Activated T-helper 2 cell treated with anti-CD3 and anti-CD28 coated beads, Interferon-gamma antibody, Interleukin-2, Interleukin-4, amounts not matched to agents 10 μg/mL and 5 μg/mL and 100 μg/mL, durations not matched to agents 14 hours and 24 hours and 36 hours (primary cell): ENCODE data around the gene NYNRIN. TPM values are rescaled to one million over a fixed set of nuclear protein-coding genes. Genes with fewer than 3 reads are reported as not detected.

Source experiments
- total RNA-seq: library from RNA; stranded (reverse); gene quantifications from 2 replicates; pipeline ENCODE4 v1.2.3, GENCODE V29; 2022

Gene NYNRIN
- total RNA-seq, 1 donor from 2014 or later, result 0.34 TPM

Other genes with a start within 250 kb of the NYNRIN start
- gene IRF9, start 237.7 kb upstream of the NYNRIN start, total RNA-seq, result 124 and 129 TPM in 2 replicates
- gene REC8, start 226.9 kb upstream of the NYNRIN start, total RNA-seq, result 20.0 and 28.2 TPM in 2 replicates
- 77.0 and 80.4 TPM in 2 replicates for gene IPO4, start 210.2 kb upstream of the NYNRIN start, total RNA-seq
- gene TM9SF1, start 203.6 kb upstream of the NYNRIN start, total RNA-seq, result 27.8 and 30.8 TPM in 2 replicates
- 0.21 TPM in 1 of 2 replicates, not detected in the other for gene TSSK4, start 193.3 kb upstream of the NYNRIN start, total RNA-seq
- 80.0 and 82.4 TPM in 2 replicates for gene CHMP4A, start 185.5 kb upstream of the NYNRIN start, total RNA-seq
- gene MDP1, start 182.9 kb upstream of the NYNRIN start, total RNA-seq, result 13.2 and 13.5 TPM in 2 replicates
- 194 and 202 TPM in 2 replicates for gene NEDD8, start 166.6 kb upstream of the NYNRIN start, total RNA-seq
- gene GMPR2, start 166.1 kb upstream of the NYNRIN start, total RNA-seq, result 36.3 and 43.8 TPM in 2 replicates
- gene TINF2, start 156.4 kb upstream of the NYNRIN start, total RNA-seq, result 81.1 and 87.3 TPM in 2 replicates
- gene TGM1, start 135.8 kb upstream of the NYNRIN start, total RNA-seq, result 3.4 and 4.4 TPM in 2 replicates
- 33.9 and 38.4 TPM in 2 replicates for gene RABGGTA, start 127.4 kb upstream of the NYNRIN start, total RNA-seq
- 9.7 and 10.4 TPM in 2 replicates for gene DHRS1, start 99.2 kb upstream of the NYNRIN start, total RNA-seq
- 39.7 and 42.0 TPM in 2 replicates for gene NOP9, start 99.2 kb upstream of the NYNRIN start, total RNA-seq
- 19.6 and 24.7 TPM in 2 replicates for gene CIDEB, start 91.0 kb upstream of the NYNRIN start, total RNA-seq
- 7.9 and 9.5 TPM in 2 replicates for gene LTB4R2, start 88.9 kb upstream of the NYNRIN start, total RNA-seq
- gene LTB4R, start 87.5 kb upstream of the NYNRIN start, total RNA-seq, result 10.7 and 11.9 TPM in 2 replicates
- 1.5 and 2.3 TPM in 2 replicates for gene ADCY4, start 63.9 kb upstream of the NYNRIN start, total RNA-seq
- gene RIPK3, start 59.0 kb upstream of the NYNRIN start, total RNA-seq, result 13.2 and 15.4 TPM in 2 replicates
- gene NFATC4, start 30.8 kb upstream of the NYNRIN start, total RNA-seq, result 0.21 TPM in 1 of 2 replicates, not detected in the other
- gene CBLN3, start 30.7 kb downstream of the NYNRIN start, total RNA-seq, result 5.4 and 5.5 TPM in 2 replicates
- 72.6 and 75.3 TPM in 2 replicates for gene KHNYN, start 31.0 kb downstream of the NYNRIN start, total RNA-seq
- 40.8 and 47.7 TPM in 2 replicates for gene SDR39U1, start 43.8 kb downstream of the NYNRIN start, total RNA-seq
- gene CMA1, start 109.3 kb downstream of the NYNRIN start, total RNA-seq, result 0.25 TPM in 1 of 2 replicates, not detected in the other
- not detected in 2 replicates for gene CTSG, start 177.2 kb downstream of the NYNRIN start, total RNA-seq
- 12.6 and 14.0 TPM in 2 replicates for gene GZMH, start 210.7 kb downstream of the NYNRIN start, total RNA-seq
- 4,664 and 4,741 TPM in 2 replicates for gene GZMB, start 235.2 kb downstream of the NYNRIN start, total RNA-seq